Right kidney (tissue), 9 donors: ENCODE data around the gene ADAMTS13.
"Not testable (repeated sequence)": the region's sequence is repeated elsewhere in the genome, so short reads cannot be mapped to it uniquely, and the experiment has no call there.

Source experiments
- DNase-seq: peaks from one replicate; pipeline ENCODE4 v3.0.0-alpha.2; 2016
- long read RNA-seq, 8 donors: transcript quantifications; one replicate each; lab custom pipeline, GENCODE V29; 2026

The ADAMTS13 gene
- long read RNA-seq, donor 1, result 0 reads
- long read RNA-seq, donor 2, result 0 reads
- long read RNA-seq, donor 3, partial matches to known transcripts, result 7 of 7 reads
- long read RNA-seq, donor 3, other reads (novel, unspliced or antisense), result 0 of 7 reads
- long read RNA-seq, donor 4, result 0 reads
- long read RNA-seq, donor 5, result 0 reads
- long read RNA-seq, donor 6, result 0 reads
- long read RNA-seq, donor 7, result 0 reads
- long read RNA-seq, donor 8, result 0 reads

DNA sequence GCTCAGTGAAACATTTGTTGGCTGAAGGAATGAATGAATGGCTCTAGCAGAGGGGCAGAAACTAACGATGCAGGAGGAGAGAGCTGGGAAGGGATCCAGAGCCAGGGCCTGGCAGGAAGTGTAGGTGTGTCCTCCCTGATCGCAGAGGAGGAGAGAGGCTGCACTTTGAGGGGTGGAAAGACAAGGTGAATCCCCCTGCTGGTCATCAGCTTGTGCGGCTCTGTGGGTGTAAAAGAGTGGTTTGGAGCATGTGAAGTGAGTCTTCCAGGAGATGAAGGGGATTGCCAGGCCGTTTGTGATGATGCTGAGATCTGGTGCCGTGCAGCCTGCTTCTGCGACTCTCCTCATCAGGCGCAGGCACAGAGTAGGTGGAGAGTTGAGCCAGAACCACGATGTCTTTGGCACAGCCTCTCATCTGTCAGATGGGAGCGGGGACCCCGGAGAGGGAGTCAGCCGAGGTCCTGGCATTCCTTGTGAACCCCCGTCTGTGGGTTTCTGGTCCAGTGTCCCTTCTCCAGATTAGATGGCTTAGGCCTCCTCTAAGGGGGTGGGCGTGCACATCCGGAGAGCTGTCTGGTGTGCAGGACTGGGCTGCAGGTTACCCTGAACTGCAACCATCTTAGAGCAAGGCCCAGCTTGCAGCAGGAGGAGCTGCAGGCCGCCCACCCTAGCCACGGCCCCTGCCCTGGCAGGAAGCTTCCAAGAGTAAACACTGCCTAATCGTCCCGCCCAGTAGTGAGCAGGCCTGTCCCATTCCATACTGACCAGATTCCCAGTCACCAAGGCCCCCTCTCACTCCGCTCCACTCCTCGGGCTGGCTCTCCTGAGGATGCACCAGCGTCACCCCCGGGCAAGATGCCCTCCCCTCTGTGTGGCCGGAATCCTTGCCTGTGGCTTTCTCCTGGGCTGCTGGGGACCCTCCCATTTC is at the start of gene ADAMTS13:
Gene ADAMTS13, plus strand, starts transcription at position 753 of the 928 bp plus-strand sequence. Its CDS starts 77 bp downstream, at position 830.
- DNase-seq, result no peak

- DNase-seq, result no peak
Observed at GRCh38 chr9:133374612-133375115, 47.5 kb upstream of the ADAMTS13 start.

- peak; percentile 72 for DNase-seq
Observed at GRCh38 chr9:133375116-133375723, 46.9 kb upstream of the ADAMTS13 start.

DNA sequence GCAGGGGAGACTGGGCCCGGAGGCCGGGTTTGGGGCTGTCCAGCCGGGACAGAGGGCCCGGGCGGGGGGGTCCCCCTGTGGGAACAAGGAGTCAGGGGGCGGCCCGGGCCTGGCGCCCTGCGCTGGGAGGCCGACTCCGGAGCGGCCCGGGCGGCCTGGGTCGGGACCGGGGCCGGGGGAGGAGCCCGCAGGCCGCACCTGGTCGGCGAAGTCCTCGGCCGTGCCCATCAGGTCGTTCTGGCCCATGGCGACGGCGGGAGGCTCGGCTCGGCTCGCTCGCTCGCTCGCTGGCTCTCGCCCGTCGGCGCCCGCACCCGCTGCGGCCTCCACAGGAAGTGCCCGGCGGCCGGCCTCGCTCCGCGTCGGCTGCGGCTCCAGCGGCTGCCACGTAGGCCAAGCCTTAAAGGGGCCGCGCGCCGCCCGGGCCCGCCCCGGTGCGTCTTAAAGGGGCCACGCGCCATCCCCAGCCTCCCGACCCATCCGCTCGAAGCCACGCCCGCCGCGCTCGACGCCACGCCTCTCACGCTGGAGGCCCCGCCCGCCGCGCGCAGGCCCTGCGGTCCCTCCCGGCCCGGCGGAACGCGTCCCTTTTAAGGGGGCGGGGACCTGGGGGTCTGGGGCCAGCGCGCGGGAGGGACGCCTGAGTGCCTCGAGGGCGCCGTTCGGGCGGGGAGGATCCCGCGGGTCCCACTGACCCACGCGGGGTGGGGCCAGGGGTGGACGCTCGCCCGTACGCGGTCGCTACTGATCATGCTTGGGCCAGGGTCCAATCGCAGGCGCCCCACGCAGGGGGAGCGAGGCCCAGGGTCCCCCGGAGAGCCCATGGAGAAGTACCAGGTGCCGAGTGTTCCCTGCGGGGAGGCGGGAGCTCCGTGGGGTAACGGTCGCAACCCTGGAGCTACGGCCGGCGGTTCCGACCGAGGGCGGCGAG is 46.2 kb upstream of the ADAMTS13 start, which contains the start of the genes STKLD1 and SURF4:
Gene STKLD1, plus strand, starts transcription at position 643 of the 931 bp plus-strand sequence. Its CDS starts 108 bp downstream, at position 751.
Gene SURF4, minus strand, starts transcription at position 337 of the 931 bp plus-strand sequence. Its CDS starts 91 bp downstream, at position 246.
- peak; percentile 94 for DNase-seq

DNA sequence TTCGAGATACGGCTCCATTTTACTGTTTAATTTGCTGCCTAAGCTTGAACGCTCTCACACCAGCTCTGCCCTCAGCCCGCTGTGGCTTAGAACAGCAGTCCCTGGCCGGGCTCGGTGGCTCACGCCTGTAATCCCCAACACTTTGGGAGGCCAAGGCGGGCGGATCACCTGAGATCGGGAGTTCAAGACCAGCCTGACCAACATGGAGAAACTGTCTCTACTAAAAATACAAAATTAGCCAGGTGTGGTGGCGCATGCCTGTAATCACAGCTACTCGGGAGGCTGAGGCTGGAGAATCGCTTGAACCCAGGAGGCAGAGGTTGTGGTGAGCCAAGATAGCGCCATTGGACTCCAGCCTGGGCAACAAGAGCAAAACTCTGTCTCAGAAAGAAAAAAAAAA is 44.9 kb upstream of the ADAMTS13 start:
- not testable (repeated sequence) for DNase-seq

DNA sequence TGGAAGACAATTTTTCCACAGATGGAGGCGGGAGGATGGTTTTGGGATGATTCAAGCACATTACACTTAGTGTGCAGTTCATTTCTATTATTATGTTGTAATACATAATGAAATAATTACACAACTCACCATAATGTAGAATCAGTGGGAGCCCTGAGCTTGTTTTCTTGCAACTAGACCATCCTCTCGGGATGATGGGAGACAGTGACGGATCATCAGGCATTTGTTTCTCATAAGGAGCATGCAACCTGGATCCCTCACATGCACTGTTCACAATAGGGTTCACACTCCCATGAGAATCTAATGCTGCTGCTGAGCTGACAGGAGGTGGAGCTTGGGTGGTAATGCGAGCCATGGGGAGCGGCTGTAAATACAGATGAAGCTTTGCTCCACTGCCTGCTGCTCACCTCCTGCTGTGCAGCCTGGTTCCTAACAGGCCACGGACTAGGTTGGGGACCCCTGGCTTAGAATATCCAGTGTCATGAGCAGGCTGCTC is 44.4 kb upstream of the ADAMTS13 start:
- no peak for DNase-seq

DNA sequence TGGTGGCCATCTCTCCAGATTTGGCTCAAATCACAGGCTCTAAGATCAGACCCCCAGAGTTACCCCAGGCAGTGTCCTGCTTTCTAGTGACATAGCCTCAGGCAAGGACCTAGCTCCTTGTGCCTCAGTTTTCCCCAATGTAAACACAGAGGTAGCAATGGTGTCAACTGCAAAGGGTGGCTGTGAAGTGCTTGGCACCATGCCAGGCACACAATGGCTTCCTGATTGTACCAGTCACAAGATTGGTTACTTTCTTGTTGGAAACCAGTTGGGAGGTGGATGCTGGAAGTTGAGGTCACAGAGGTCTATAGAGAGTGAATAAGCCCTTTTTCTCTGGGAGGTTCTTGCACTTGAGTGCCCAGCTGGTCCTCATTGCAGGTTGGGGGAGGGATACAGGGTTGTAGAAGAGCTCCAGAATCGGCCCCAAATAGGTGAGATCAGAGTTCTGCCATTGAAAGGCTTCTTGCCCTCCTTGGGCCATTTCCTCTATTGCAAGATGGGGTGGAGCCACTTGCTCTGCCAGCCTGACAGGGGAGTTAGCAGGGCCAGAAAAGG is 43.7 kb upstream of the ADAMTS13 start:
- DNase-seq, result no peak

- DNase-seq, result no peak
Observed at GRCh38 chr9:133379153-133380086, 42.7 kb upstream of the ADAMTS13 start.

DNA sequence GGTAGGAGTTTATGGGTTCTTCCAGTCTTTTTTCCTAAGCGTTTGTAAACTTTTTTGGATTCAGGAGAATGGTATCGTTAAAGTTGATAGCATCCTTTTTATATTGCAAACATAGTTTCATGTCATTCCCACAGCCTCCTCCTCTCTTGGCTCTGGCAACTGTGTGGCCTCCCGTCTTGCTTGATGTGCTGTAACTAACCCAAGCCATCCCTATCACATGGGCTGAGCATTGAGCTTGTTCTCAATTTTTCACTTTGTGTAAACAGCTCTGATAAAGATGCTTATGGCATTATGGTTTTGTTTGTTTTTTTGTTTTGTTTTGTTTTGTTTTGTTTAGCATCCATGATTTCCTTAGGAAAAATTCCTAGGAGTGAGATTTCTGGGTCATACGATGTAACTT is 41.4 kb upstream of the ADAMTS13 start:
- DNase-seq, result no peak

DNA sequence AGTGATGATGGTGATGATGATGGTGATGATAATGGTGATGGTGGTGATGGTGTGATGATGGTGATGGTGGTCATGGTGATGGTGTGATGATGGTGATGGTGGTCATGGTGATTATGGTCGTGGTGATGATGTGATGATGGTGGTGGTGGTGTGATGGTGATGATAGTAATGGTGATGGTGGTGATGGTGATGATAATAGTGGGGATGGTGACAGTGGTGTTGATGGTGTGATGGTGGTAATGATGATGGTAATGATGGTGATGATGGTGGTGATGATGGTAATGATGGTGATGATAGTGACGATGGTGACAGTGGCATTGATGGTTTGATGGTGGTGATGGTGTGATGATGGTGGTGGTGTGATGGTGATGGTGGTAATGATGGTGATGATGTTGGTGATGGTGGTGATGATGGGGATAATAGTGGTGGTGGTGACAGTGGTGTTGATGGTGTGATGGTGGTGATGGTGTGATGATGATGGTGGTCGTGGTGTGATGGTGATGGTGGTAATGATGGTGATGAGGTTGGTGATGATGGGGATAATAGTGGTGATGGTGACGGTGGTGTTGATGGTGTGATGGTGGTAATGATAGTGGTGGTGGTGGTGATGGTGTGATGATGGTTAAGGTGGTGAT is 39.5 kb upstream of the ADAMTS13 start:
- DNase-seq, result no peak

DNA sequence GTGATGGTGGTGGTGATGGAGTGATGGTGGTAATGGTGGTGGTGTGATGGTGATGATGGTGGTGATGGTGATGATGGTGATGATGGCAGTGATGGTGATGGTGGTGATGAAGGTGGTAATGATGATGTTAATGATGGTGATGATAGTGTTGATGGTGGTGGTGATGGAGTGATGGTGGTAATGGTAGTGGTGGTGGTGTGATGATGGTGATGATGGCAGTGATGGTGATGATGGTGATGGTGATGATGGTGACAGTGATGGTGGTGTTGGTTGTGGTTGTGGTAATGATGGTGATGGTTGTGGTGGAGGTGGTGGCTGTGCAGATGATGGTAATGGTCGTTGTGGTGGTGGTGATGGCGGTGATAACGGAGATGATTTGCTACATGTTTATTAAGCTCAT is 38.7 kb upstream of the ADAMTS13 start:
- DNase-seq, result no peak

DNA sequence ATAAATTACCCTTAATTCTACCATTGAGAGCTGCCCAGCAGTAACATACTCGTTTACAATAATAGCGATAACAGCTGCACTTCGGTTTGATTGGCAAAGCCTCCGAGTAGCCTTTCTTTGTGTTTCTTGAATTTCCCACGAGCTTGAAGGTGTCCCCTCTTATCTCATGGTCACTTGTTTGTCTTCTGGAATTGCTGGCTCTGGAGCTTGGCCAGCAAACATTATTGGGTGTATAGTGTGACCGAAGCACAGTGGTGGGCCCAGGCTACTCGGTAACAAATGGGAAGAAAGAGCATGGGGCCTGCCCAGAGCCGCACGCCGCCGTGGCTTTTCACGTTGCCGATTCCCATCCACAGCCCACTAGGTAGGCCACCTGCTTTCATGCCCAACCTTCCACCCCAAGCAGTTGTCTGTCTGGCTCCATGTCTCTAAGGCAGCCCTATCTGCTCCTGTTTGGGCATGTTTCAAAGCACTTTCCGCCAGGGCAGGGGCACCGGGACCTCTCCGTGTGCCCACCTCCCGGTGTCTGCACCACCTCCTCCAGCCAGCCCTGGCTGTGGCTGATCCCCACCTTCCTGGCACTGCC is 37.3 kb upstream of the ADAMTS13 start:
- DNase-seq, result no peak

- DNase-seq, result no peak
Observed at GRCh38 chr9:133385452-133385851, 36.7 kb upstream of the ADAMTS13 start.

GRCh38 chr9:133386338-133386737 is 35.8 kb upstream of the ADAMTS13 start:
- DNase-seq, result no peak

- DNase-seq, result no peak
Observed at GRCh38 chr9:133387680-133388079, 34.5 kb upstream of the ADAMTS13 start.

GRCh38 chr9:133389025-133389557 is 33.1 kb upstream of the ADAMTS13 start:
- DNase-seq, result no peak

GRCh38 chr9:133389562-133389961 is 32.6 kb upstream of the ADAMTS13 start:
- DNase-seq, result no peak

- no peak for DNase-seq
Observed at GRCh38 chr9:133390713-133391112, 31.5 kb upstream of the ADAMTS13 start.

GRCh38 chr9:133391449-133391848 is 30.7 kb upstream of the ADAMTS13 start:
- DNase-seq, result not testable (repeated sequence)
